ENCODE data around the gene CTCF.

CTCF gene

DNA sequence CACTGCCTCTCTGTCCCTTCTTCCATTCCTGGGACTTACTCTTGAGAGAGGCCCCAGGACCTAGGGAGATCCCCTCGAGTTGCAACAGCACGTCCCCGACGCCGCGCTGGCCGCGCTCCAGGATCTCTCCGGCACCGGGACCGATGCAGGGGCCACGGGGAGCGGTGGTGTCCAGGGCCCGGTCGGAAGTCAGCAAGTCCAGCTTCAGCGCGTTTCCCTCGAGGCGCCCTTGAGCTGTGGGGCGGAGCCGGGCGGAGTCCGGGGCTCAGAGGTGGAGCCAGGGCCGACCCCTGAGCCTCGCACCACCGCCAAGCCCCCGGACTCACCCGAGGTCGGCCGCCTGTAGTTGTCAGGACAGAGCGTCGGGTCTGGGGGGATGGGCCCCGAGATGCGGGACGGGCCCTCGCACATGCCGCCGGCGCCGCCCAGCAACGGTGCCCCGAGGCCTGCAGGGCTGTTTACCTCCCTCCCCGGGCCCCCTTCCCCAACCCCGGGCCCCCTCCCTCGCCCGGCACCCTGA lies 103.8 kb downstream of the CTCF start:
- DNase-seq (ENCODE audit: low read depth), result peak; percentile 31

DNA sequence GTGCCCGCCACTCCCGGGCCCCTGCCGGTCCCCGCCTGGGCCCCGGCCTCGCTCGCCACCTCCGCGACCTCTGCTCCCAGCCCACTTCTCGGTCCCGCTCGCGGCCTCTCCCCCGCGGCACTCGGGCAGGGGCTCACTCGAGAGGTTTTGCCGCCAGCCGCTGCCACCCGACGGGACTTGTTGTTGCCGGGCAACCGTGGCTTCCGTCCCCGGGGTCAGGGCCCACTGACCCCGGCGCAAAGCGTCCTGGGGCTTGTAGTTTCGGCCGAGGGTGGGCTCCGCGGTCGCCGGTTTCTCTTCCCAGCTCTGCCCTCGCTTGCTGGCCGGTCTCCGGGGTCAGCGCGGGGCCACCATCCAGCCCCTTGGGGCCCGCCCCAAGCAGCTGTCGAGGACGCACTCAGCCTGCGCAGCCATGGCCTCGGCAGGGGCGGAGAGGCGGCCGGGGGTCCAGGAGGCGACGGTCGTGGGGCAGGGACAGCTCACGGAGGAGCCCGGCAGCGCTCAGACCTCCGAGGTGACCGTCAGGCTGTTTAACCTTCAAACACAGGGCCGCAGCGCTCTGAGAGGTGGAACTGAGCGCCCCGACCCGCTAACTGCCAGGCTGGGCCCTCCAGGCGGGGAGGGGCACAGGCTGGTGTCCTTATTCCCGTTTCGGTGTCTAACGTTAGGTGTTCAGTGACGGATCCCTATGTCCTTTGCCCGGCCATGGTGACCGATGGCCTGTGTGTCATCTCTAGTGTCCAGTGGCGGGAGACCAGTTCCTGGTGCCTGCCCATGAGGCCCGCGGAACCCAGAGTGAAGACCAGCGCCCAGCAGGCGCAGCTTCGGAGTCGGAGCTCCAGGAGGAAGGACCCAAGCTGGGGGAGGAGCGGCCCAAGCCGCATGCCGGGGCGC lies 104.5 kb downstream of the CTCF start, which contains the start of the genes C16orf86 and ENKD1:
Gene C16orf86, plus strand, starts transcription at position 256 of the 894 bp plus-strand sequence. Its CDS starts 157 bp downstream, at position 413.
Gene ENKD1, minus strand, starts transcription at position 192 of the 894 bp plus-strand sequence. CDS start 308 bp downstream, outside the sequence.
- peak; percentile 68 for DNase-seq (ENCODE audit: low read depth)

DNA sequence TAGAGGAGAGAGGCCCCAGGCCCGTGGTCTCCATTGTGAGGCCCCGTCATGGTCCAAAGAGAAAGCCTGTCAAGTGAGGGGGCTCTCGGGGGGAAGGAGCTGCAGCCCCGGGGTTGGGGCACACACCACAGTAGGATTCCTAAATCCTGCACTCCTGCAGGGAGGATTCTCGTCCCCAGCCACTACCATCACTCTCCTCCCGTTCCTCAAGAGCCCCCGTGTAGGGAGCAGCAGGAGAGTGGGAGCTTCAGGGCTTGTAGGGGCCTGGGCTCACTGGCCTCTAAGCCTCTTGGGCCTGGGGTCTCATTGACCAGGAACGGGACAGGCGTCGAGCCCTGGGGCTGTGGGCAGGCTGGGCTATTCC lies 105.1 kb downstream of the CTCF start:
- DNase-seq (ENCODE audit: low read depth), result no peak

DNA sequence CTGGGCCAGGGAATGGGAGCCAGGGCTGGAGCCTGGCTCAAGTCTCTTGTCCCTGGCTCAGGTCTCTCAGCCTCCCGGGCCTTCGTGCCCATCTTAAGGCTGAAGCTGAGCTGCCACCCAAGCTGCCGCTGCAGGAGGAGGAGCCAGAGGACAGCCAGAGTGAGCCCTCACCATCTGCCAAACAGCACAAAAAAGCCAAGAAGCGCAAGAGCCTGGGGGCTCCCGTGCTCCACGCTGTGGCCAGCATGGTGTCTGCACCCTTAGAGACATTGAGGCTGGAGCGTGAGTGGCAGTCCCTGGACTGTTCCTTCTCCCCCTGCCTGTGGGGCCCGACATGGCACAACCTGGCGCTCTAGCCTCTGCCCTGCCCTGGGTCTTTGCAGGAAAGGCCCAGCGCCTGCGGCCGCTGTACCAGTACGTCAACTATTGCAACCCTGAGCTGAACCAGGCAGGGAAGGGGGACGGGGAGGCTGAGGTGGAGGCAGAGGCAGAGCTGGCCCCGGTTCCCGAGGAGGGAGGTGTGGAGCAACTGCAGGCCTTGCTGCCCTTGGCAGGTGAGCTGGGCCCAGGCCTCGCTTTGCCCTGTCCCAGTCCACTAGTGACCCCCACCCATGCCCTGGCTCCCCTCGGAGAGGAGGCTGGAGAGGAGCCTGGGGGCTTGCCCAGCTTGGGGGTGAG lies 105.6 kb downstream of the CTCF start:
- peak; percentile 83 for DNase-seq (ENCODE audit: low read depth)

DNA sequence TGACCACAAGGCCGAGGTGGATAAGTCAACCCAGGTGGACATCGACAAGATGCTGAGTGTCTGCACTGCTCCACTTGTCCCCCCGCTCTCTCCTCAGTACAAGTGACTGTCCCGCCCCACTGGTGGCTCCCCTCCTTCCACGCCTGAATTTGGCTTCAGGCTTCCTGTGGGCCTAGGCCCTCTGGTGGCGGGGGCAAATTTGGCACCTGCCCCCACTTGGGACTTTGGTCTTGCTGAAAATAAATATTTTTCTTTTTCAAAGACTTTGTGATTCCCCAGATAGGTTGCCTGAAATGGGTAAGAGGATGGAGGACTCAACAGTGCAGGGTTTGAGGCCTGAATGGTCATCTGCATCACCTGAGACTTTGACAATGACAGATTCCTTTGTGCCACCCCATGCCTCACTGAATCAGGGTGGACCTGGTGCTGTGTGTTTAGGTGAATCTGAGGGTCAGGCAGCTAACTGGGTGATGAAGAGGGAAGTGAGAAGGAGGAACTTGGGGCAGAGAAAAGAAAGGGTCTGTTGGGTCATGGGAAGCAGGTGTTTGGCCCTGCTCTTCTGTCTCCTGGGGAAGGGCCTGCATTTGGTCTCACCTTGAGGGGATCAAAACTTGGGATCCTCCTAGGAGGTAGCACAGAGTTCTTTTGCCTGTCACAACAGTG lies 106.3 kb downstream of the CTCF start:
- no peak for DNase-seq (ENCODE audit: low read depth)

DNA sequence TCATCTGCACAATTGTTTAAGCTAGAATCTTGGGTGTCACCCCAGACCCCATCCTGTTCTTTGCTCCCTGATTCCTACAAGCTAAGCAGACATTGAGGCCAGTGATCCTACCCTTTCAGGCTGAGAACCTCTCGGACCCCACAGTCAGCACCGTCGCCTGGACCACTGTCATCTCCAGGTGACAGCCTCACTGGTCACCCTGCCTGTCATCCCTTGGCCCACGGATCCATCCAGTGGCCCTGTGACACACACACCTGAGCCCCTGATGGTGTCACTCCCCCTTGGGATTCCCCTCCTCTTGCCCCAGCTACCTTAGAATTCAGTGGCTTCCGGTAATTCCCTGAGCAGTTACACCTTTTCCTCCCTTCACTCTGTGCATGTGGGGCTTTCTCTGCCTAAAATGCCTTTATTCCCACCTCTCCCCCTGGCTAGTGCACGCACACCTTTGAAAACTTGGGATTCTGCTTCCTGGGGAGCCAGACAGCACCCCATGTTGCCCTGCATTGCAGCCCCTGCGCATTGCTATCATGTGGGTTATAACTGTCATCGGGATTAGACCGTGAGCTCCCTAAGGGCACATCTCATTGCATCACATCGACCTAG lies 107.3 kb downstream of the CTCF start:
- DNase-seq (ENCODE audit: low read depth), result no peak

DNA sequence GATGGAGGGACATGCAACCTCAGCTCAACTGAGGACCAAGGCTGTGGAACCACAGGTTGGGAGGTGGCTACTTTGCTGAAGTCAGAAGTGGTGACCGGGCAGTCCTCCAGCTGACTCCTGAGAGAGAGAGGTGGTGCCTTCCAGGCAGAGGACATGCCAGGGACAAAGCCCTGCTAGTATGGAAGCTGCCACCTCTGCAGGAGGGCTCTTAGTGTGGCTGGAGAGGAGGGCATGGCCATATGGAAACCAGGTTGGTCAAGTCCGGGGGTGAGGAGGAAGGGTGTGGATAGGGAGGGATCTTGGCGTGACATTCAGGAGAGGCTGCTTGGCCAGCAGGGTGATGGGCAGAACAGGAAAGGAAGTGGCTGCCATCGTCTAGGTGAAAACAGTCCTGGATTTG lies 110.0 kb downstream of the CTCF start:
- DNase-seq (ENCODE audit: low read depth), result no peak

DNA sequence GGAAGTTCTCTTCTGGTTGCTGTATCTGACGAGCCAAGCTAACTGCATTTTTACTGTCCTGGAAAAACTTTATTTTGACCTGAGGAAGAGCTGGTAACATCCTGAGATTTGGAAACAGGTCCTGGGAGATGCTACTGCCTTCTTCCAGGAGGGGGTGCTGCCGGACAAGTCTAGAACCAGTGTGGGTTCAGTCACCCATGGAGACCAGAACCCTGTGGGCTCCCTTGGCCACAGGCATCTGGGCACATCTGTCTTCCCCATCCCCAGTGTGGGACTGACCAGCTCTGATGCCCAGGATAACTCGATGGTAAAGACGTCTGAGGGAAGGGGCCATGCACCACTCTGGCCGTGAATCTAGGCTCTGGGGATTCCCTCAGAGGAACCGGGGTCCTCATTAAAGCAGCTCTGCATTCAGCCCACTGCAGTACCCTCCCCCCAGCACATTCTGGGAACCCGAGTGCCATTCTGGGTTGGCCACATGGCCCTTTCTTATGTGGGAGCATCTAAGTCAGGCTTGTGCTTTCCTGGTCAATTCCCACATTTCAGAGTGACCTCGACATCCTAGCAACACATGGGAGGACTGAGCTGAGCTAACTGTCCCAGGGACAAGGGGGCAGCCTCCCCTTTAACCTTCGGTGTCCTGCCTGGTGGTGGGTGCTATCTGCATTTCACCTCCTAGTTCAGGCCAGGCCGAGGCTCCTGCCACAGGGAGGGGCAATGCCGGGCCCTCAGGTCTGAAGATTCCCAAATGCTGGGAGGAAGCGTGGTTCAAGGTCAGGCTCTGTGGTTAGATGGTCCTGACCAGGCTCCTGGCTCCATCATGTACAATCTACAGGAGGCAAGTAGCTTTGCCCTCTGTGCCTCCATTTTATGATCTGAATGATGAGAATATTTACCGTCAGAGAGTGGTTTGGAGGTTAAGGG lies 110.7 kb downstream of the CTCF start:
- DNase-seq (ENCODE audit: low read depth), result peak; percentile 80

DNA sequence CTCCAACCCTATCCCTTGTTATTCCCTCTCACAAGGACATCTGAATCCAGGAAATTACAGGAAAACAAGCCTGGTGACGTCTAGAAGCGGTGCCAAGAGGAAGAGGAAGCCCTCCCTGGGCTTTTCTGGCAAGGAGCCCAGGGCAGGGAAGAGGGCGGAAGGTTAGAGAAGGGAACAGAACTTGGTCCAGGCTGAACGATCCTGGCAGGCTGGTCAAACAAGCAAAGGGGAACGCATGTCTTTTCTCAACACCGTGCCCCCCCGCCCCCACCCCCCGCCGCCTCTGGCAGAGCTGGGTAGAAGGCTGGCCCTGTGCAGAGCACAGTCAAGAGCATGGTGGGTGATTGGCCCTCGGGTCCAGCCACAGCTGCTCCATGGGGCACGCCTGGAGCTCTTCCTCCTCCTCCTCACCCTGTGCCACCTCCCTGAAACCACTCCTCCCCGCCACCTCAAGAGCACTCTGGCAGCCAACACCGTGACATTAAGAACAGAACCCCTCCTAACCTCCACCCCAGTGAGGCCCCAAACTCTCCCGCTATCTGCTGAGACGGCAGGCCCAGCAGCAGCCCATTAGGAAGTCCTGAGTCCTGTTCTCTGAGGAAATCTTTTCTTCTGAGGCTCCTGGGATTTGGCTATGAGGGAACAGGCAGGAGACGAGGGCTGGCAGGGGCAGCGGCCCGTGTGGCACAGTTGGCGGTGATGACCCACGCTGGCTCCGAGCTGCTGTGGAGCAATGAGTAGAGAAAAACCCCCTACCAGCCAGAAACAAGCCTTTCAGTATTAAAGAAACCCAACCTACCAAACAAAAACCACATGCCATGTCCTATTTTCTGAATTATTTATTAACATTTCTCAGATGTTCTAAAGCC lies 111.6 kb downstream of the CTCF start:
- DNase-seq (ENCODE audit: low read depth), result no peak

DNA sequence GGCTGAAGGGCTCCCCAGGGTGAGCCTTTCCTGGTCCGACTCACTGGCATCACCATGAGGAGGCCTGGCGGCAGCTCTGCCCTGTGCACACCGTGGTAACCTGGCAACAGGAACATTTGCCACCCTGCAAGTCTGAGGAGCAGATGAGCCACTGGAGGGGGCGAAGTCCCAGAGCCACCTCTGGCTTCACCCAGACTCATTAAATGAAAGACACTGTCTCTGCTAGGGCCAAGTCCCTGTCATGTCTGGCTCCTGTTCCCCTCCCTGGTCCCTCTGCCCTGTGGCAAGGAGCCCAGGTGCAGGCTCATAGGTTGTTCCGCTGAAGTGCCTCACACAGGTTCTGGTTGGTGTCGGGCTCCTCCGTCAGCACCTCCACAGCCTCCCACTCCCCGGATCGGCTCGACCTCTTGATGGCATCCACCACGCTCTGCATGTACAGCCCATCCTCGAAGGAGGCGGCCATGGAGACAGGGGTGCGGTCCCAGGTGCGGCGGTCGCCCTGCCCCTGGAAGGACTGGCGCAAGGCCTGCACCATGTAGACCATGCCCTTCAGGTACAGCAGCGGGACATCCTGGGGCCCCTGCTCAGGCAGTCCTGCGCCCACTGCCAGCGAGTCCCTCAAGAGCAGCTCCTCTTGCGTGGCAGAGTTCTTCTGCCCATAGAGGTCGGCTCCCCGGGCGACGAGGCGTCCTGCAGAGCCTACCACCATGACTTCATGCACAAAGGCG lies 112.7 kb downstream of the CTCF start:
- no peak for DNase-seq (ENCODE audit: low read depth)

DNA sequence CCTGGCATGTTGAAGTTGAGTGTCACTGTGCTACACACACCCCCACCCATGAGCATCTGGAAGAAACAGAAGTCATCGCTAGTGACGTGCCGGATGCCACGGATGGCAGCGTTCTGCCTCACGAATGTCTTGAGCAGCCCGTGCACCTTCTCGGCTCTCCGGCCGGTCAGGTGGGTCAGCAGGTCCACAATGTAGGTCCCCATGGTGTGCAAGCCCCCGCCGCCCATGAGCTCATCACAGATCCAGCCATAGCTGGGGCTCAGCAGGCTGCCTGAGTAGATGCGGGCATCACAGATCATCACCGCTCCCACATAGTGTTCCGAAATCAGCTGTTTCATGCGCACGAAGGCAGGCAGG lies 113.2 kb downstream of the CTCF start:
- no peak for DNase-seq (ENCODE audit: low read depth)

DNA sequence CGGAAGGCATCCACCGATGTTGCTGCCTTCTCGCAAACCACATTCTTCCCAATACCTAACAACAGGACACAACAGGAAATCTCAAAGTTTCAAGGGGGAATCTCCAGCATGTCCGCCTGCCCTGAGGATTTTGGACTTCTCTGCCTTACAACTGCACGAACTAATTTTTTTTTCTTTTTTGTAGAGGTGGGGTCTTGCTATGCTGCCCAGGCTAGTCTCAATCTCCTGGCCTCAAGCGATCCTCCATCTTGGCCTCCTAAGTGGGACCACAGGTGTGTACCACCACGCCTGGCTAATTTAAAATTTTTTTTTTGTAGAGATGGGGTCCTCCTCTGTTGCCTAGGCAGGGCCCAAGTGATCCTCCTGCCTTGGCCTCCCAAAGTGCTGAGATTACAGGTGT lies 113.7 kb downstream of the CTCF start:
- no peak for DNase-seq (ENCODE audit: low read depth)

DNA sequence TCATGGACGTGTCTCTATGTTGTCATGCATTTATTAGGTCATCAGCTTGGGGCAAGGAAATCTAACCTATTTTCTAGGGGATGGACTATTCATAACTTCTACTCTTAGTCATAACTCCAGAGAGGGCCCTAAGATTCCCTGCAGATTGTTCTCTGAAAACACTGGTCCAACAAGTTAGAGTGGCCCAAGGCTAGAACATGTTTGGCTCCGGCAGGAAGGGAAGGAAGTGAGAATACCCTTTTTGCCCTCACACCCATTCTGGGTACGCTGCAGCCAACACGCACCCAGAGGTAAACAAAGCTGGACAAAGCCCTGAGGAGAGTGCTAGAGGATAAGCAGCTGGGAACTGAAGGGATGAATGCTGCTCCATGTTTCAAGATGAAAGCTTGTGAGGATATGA lies 114.2 kb downstream of the CTCF start:
- no peak for DNase-seq (ENCODE audit: low read depth)

DNA sequence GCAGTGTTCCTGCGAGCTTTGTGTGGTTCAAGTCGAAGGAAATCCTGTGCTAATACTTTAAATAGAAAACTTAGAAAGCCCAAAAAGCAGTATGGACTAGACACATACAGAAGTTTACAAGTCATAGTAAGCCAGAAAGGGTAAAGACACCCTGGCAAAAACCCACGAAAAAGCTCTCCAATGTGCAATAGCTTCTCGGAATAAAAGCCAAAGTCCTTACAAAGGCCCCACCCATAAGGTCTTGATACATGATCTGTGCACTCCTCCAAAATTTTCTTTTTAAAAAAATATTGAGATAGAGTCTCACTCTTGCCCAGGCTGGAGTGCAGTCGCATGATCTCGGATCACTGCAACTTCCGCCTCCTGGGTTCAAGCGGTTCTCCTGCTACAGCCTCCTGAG lies 114.6 kb downstream of the CTCF start:
- DNase-seq (ENCODE audit: low read depth), result no peak

DNA sequence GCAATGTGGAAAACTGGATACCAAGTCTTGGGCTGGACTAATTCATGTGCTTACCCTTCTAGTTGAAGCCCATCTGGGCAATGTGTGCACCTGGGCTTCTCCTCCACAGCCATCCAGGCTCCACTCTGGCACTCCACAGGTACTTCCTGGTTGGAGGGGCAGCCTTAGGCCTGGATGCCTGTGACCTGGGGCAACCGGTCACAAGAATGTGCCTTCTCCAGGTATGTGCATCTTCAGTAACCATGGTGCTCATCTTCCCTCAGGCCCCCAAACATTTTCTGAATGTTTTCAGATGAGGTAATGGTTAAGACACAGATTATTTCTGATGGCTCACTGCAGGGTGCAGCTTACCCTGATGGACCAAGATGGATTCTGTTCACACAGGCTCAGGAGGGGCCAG lies 115.4 kb downstream of the CTCF start:
- no peak for DNase-seq (ENCODE audit: low read depth)

DNA sequence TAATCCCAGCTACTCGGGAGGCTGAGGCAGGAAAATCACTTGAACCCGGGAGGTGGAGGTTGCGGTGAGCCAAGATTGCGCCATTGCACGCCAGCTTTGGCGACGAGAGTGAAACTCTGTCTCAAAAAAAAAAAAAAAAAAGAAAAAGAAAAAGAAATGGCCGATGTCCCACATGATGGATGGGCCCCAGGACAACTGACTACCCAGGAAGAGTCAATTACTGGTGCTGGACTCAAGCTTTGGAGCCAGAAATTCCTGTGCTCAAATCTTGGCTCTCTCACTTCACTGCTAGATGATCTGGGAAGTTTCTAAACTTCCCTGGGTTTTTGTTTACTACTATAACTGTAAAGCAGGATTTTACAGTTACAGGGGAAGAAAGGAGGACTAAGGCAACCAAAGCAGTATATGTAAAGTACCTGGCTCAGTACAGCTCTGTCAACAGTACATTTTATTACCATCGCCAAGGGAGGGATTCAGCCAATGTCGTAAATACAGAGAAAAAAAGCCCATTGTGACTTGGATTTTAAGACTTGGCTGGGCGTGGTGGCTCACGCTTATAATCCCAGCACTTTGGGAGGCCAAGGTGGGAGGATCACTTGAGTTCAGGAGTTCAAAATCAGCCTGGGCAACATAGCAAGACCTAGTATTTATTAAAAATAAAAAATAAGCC lies 116.2 kb downstream of the CTCF start:
- DNase-seq (ENCODE audit: low read depth), result no peak

DNA sequence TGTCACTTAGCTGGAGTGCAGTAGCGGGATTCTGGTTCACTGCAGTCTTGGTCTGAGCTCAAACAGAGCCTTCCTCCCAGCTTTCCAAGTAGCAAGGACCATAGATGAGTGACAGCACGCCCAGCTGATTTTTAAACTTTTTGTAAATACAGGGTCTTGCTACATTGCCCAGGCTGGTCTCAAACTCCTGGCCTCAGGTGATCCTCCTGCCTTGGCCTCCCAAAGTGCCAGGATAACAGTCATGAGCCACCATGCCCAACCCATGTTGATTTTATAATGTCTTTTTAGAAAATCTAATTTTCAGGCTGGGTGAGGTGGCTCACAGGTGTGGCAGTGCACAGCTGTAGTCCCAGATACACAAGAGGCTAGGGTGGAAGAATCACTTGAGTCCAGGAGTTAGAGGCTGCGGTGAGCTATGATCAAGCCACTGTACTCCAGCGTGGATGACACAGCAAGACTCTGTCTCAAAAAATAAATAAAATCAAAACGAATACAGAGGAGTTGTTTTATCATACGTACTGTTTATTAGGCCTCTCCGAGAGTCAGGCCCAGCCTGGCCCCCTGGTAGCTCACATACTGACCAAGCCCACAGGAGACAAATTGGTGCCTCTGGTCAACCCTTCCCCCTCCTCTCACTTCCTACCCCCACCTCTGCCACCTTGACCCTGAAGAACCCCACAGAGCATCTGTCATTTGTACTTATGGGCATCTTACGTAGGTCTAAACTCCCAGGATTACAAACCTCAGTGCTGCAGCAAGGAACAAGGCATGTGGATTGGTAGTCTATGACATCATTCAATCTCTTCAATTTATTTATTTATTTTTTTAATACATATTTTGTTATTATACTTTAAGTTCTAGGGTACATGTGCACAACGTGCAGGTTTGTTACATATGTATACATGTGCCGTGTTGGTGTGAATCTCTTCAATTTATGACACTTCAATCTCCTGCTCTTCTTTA lies 117.9 kb downstream of the CTCF start:
- DNase-seq (ENCODE audit: low read depth), result no peak

DNA sequence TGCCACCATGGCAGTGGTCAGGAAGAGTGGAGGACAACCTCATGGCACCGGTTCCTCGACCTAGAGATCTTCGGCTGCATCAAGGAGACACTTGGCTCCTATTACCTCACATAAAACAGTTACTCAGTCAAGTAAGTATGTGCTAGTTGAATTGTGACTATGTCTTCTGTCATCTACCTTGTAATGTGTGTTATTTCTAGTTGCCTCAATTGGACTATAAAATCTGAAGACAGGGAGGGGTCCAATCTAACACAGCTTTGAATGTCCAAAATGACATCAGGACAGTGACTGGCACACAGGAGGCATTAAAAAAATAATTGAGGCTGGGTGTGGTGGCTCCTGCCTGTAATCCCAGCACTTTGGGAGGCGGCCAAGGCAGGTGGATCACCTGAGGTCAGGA lies 121.4 kb downstream of the CTCF start:
- DNase-seq (ENCODE audit: low read depth), result no peak

Measured in amniotic epithelial cell (primary cell).